Transverse colon (tissue), 4 donors: ENCODE measurements around the gene EYA2. TPM values are rescaled to one million over a fixed set of nuclear protein-coding genes. Genes with fewer than 3 reads are reported as not detected.
A peak's percentile ranks its signal among the peaks of the same experiment; 100 is the strongest.

Experiments
- DNase-seq: peaks from one replicate; pipeline ENCODE4 v3.0.0-alpha.2; 2019
- H3K27ac ChIP-seq, 4 donors: fragments of 200-600 bp; sonication (generic); 2 replicates each; pipeline ENCODE4 v1.5.1; 2016 to 2018; ENCODE audit warnings: inconsistent platforms in 4 of 4
- H3K27me3 ChIP-seq: fragments of 200-600 bp; sonication (generic); 2 replicates; pipeline ENCODE4 v1.5.1; 2017; ENCODE audit warnings: inconsistent platforms
- H3K36me3 ChIP-seq, 4 donors: fragments of 200-600 bp; sonication (generic); 2 replicates each; pipeline ENCODE4 v1.5.1; 2017 to 2019; ENCODE audit warnings: inconsistent platforms in 4 of 4
- H3K4me1 ChIP-seq, 4 donors: fragments of 200-600 bp; sonication (generic); 2 replicates each; pipeline ENCODE4 v1.5.1; 2017 to 2020; ENCODE audit warnings: inconsistent platforms in 4 of 4
- H3K4me3 ChIP-seq, 4 donors: fragments of 200-600 bp; sonication (generic); 1 replicate in 1 of 4; 2 replicates in 3 of 4; pipeline versions ENCODE4 v1.5.1 to v1.6.1; 2017 to 2019; ENCODE audit warnings: inconsistent platforms in 4 of 4
- H3K9me3 ChIP-seq, 2 donors: fragments of 200-600 bp; sonication (generic); 2 replicates each; pipeline ENCODE4 v1.5.1; 2017 to 2019; ENCODE audit warnings: inconsistent platforms in 2 of 2
- CTCF ChIP-seq, 5 experiments: fragments of 200-600 bp in 3 of 5; fragments of 450-650 bp in 2 of 5; sonication (generic) in 3 of 5; IDR thresholded peaks; 1 replicate in 2 of 5; 2 replicates in 3 of 5; pipeline ENCODE4 v1.5.1; 2016 to 2017; ENCODE audit warnings: antibody characterized with exemption in 5 of 5, inconsistent platforms in 3 of 5, mild to moderate bottlenecking in 2 of 5, moderate library complexity in 1 of 5
- EP300 ChIP-seq: sonication (generic); formaldehyde crosslinking; IDR thresholded peaks from one replicate; pipeline ENCODE4 v1.6.1; 2017; ENCODE audit warnings: antibody characterized with exemption, low read depth
- POLR2A ChIP-seq: fragments of 450-650 bp; IDR thresholded peaks from one replicate; pipeline ENCODE4 v1.6.1; 2016; ENCODE audit warnings: antibody characterized with exemption, mild to moderate bottlenecking, moderate library complexity
- POLR2AphosphoS5 ChIP-seq, 3 donors: sonication (generic); formaldehyde crosslinking; IDR thresholded peaks; one replicate each; pipeline ENCODE4 v1.6.1; 2016; ENCODE audit warnings: antibody characterized with exemption in 3 of 3
- WGBS, 2 donors: methylation state at CpG; one replicate each; pipeline ENCODE4 v1.1.5; 2018; ENCODE audit warnings: low coverage in 1 of 2; 5-methylcytosine and 5-hydroxymethylcytosine counted together
- in situ Hi-C, 4 donors: fragments of 200-750 bp; cut with MboI; loops; one replicate each; pipeline versions ENCODE4 v1.15.0 to v1.15.1; 2017; ENCODE audit warnings: low sequenced_read_pairs in 3 of 4, low pct_ligation_motif_present in 1 of 4, low pct_unique_long_range_greater_than_20kb in 1 of 4
- intact Hi-C: fragments of 100-400 bp; cut with DNase I; formaldehyde crosslinking; loops from one replicate; pipeline ENCODE4 v1.15.1; 2023; ENCODE audit warnings: low total_unique reads
- total RNA-seq, 4 donors: library from RNA; depleted of rRNA; stranded (reverse); fragments of >200 nt; gene quantifications; one replicate each; pipeline ENCODE4 v1.1.0, GENCODE V29; 2016

EYA2 gene
- total RNA-seq, 4 donors from 2014 or later = 4.5 to 17.5 (median 10.9) TPM

DNA sequence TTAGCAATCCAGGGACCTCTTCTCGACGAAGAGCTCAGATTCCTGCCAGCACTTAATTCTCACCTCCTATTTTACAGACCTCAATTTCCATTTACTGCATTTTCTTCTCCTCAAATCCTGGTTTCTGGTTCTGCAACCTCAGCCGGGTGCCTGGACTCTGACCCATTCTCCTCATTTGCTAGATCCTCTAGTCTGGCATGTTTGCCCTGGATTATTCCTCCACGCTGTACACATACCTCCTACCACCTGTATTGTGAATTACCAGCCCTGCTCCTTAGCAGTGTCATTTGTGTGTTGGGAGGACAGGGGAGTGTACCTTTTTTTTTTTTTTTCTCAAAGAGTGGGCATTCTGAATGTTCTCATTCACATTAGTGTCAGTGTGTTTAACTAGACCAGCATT lies 257.4 kb downstream of the EYA2 start:
- intact Hi-C loops = no loop called here
- 41 to 83% methylated on average over 1 to 4 of the region's 4 CpGs for WGBS, 2 donors

DNA sequence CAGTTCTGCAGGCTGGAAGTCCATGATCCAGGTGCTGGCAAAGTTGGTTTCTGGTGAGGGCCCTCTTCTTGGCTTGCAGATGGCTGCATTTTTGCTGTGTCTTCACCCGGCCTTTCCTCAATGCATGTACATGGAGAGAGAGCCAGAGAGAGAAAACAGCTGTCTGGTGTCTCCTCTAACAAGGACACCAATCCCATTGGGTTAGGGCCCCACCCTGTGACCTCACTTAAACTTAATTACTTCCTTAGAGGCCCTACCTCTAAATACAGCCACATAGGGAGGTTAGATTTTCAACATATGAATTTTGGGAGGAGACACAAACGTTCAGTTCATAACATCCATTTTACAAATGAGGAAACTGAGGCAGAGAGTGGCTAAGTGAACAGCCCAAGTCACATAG lies 259.4 kb downstream of the EYA2 start:
- TF ChIP-seq POLR2AphosphoS5 (IDR thresholded peaks at IDR 0.05) (no peak), EP300 (no peak), POLR2A (no peak), CTCF (IDR thresholded peaks at IDR 0.05) (no peak)
- Histone ChIP-seq H3K4me1 (no peaks in the 10 kb centered on the region), H3K27ac (no peak overlapping the region), H3K4me3 (no peak overlapping the region), H3K9me3 (no peaks in the 10 kb centered on the region), H3K36me3 (no peaks in the 10 kb centered on the region), H3K27me3 (no peaks in the 10 kb centered on the region)
- in situ Hi-C loops = loop anchor here in 2 of 4 donors (25.0 kb wide), 1 partner anchor 392 kb away; no protein-coding TSS in a partner anchor
- no peak for DNase-seq
- intact Hi-C loops = no loop called here
- WGBS, 2 donors = 84% methylated on average over 2 of the region's 2 CpGs; no CpG with 5 or more reads in 1 of the 2 donors

More for the DNA sequence above, 257.4 kb downstream of the EYA2 start:
- Histone ChIP-seq H3K4me3 (no peak overlapping the region), H3K36me3 (no peaks in the 10 kb centered on the region), H3K27me3 (no peaks in the 10 kb centered on the region), H3K9me3 (no peaks in the 10 kb centered on the region), H3K27ac (no peak overlapping the region), H3K4me1 (no peaks in the 10 kb centered on the region)
- no peak for TF ChIP-seq POLR2A
- TF ChIP-seq CTCF (IDR thresholded peaks at IDR 0.05) = no peak
- no peak for TF ChIP-seq EP300
- no peak for TF ChIP-seq POLR2AphosphoS5 (IDR thresholded peaks at IDR 0.05)
- DNase-seq = no peak
- in situ Hi-C loops = loop anchor here in 2 of 4 donors (25.0 kb wide), 1 partner anchor 390 kb away; no protein-coding TSS in a partner anchor

GRCh38 chr20:47156301-47157137 lies 261.9 kb downstream of the EYA2 start:
- no peak for DNase-seq
- intact Hi-C loops = no loop called here
- no peaks in the 10 kb centered on the region for H3K9me3 ChIP-seq
- H3K27me3 ChIP-seq = no peaks in the 10 kb centered on the region
- in situ Hi-C loops = loop anchor here in 2 of 4 donors (25.0 kb wide), 1 partner anchor 394 kb away; no protein-coding TSS in a partner anchor
- WGBS, 2 donors = 78 to 79% methylated on average over 4 to 10 of the region's 10 CpGs
- no peaks in the 10 kb centered on the region for H3K4me1 ChIP-seq
- no peak overlapping the region for H3K4me3 ChIP-seq
- TF ChIP-seq POLR2AphosphoS5 (IDR thresholded peaks at IDR 0.05) (peak in 1 of 3 donors; percentile 15), CTCF (IDR thresholded peaks at IDR 0.05) (no peak), POLR2A (no peak), EP300 (no peak)
- no peak overlapping the region for H3K27ac ChIP-seq
- no peaks in the 10 kb centered on the region for H3K36me3 ChIP-seq

DNA sequence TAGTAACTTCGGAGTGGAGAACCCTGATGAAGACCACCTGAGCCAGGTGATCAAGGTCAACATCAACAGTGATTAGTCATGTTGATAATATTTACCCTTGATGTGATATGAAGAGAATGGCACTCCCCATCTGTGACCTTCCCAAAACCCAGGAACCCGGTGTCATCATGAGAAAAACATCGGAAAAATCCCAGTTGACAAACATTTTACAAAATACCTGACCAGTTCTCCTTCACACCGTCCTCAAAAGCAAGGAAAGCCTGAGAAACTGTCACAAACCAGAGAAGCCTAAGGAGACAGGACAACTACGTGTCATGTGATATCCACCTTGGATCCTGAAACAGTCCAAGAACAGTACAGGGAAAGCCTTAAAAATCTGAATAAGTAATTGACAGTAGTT lies 264.5 kb downstream of the EYA2 start:
- Histone ChIP-seq H3K4me1 (no peaks in the 10 kb centered on the region), H3K27me3 (no peaks in the 10 kb centered on the region), H3K9me3 (no peaks in the 10 kb centered on the region), H3K36me3 (no peaks in the 10 kb centered on the region), H3K27ac (no peak overlapping the region), H3K4me3 (no peak overlapping the region)
- in situ Hi-C loops = loop anchor here in 2 of 4 donors (25.0 kb wide), 1 partner anchor 397 kb away; no protein-coding TSS in a partner anchor
- 85 to 92% methylated on average over 2 to 5 of the region's 5 CpGs for WGBS, 2 donors
- no peak for DNase-seq
- intact Hi-C loops = no loop called here
- no peak for TF ChIP-seq POLR2A
- TF ChIP-seq CTCF (IDR thresholded peaks at IDR 0.05) = no peak
- TF ChIP-seq POLR2AphosphoS5 (IDR thresholded peaks at IDR 0.05) = no peak
- no peak for TF ChIP-seq EP300
